ENCODE results near the gene AK3.

Gene AK3

DNA sequence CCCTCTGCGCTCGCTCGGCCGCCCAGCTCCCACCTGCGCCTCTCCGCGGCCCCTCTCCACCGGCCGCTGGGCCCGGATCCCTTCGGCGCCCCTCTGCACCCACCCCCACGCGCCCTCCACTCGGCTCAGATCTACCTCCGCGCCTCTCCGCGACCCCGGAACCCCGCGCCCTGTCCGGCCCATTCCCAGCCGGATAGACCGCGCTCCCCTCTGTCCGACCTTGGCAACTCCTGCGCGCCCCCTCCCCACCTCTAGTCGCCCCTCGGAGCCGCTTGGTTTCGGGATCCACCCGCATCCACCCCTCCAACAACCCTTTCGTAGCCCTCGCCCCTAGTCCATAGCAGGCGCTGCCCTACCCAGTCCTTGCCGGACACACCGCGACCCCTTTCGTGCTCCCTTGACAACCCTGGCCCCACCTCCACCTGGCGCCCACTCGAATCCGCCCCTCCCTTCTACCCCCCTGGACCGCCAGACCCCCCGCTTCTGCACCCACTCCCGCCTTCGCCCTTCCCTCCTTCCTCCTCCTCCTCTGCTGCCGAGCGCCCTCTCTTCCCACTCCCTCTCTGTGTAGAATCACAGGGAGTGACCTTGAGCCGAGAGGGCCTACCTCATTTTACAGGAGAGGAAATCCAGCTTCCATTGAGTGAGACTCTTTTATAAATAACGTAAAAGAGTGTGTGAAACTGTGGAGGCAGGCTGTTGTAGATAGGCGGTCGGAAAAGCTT is 525 bp upstream of the AK3 start:
- Histone ChIP-seq H3K4me2 (ENCODE audit: low read length) (peak overlapping the region; percentile 86), H3K9ac (ENCODE audit: low read length) (peak overlapping the region; percentile 96), H3K79me2 (ENCODE audit: low read length) (peaks cover 40% of the 10 kb centered on the region), H3K9me3 (ENCODE audit: insufficient read depth, low read length) (no peaks in the 10 kb centered on the region), H4K20me1 (ENCODE audit: insufficient read depth, low read length) (peaks cover 13% of the 10 kb centered on the region; the same call in 1 of the 2 replicates), H3K4me1 (ENCODE audit: low read length) (peaks cover 8% of the 10 kb centered on the region), H3K27ac (ENCODE audit: low read length) (no peak overlapping the region), H3K4me3 (ENCODE audit: low read length) (peak overlapping the region; percentile 91), H3K27me3 (ENCODE audit: low read depth, low read length) (0 out of 2 replicates have a peak, but pooled peaks cover under 1% of the 10 kb centered on the region), H3K36me3 (replicated peaks; ENCODE audit: low read depth, low read length) (no peaks in the 10 kb centered on the region), H2AFZ (ENCODE audit: low read depth, low read length) (peak overlapping the region; percentile 69)
- TF ChIP-seq EZH2phosphoT487 (IDR thresholded peaks at IDR 0.05; ENCODE audit: low read depth), result no peak
- no peak for TF ChIP-seq CTCF (IDR thresholded peaks at IDR 0.05; ENCODE audit: low read depth, low read length)

DNA sequence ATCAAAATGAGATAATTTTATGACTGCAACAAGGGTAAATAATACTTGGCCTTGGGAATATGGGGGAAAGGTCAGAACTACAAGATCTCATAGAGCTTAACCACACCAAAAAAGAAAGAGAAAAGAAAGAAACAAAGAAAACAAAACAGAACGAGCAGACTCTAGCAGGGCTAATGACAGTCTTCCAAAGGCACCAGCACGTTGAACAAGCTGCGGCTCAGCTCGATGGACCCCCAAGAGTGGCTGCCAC is 689 bp downstream of the AK3 start:
- Histone ChIP-seq H3K36me3 (replicated peaks; ENCODE audit: low read depth, low read length) (no peaks in the 10 kb centered on the region), H3K79me2 (ENCODE audit: low read length) (peaks cover 49% of the 10 kb centered on the region), H3K9me3 (ENCODE audit: insufficient read depth, low read length) (no peaks in the 10 kb centered on the region), H3K27ac (ENCODE audit: low read length) (peak overlapping the region; percentile 36), H3K4me1 (ENCODE audit: low read length) (peaks cover 8% of the 10 kb centered on the region), H3K27me3 (ENCODE audit: low read depth, low read length) (no peaks in the 10 kb centered on the region), H3K4me2 (ENCODE audit: low read length) (peak overlapping the region; percentile 86), H3K4me3 (ENCODE audit: low read length) (peak overlapping the region; percentile 91), H4K20me1 (ENCODE audit: insufficient read depth, low read length) (peaks cover 13% of the 10 kb centered on the region; the same call in 1 of the 2 replicates), H2AFZ (ENCODE audit: low read depth, low read length) (peak overlapping the region; percentile 85), H3K9ac (ENCODE audit: low read length) (peak overlapping the region; percentile 96)
- no peak for TF ChIP-seq CTCF (IDR thresholded peaks at IDR 0.05; ENCODE audit: low read depth, low read length)
- no peak for TF ChIP-seq EZH2phosphoT487 (IDR thresholded peaks at IDR 0.05; ENCODE audit: low read depth)

DNA sequence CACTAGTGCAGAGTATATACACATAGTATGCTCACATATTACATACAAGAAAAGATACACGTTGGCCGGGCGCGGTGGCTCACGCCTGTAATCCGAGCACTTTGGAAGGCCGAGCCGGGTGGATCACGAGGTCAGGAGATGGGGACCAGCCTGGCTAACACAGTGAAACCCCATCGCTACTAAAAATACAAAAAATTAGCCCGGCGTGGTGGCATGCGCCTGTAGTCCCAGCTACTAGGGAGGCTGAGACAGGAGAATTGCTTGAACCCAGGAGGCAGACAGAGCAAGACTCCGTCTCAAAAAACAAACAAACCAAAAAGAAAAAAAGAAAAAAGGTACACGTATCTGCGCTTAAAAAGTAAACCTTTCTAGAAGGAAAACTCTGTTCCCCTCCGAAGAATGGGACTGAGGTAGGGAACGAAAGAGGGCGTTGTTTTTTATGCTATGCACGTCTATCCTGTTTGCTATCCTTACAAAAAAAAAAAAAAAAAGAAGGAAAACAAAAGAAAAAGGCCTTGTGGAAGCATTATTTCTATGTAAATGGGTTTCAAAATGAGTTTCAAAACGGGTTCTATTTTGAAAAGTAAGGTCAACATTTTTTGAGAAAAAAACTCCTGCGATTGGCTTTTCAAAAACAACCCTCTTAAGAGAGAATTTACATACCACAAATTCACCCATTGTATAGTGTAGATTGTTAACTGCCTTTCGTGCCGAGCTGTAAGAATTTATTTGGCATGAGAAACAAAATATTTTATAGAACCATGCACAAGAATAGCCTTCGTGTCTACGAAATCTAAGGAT is 1.2 kb downstream of the AK3 start:
- H3K9ac ChIP-seq (ENCODE audit: low read length), result peak overlapping the region; percentile 96

More for the DNA sequence above, 1.2 kb downstream of the AK3 start:
- TF ChIP-seq EZH2phosphoT487 (IDR thresholded peaks at IDR 0.05; ENCODE audit: low read depth), result no peak
- no peak for TF ChIP-seq CTCF (IDR thresholded peaks at IDR 0.05; ENCODE audit: low read depth, low read length)
- H3K9me3 ChIP-seq (ENCODE audit: insufficient read depth, low read length), result no peaks in the 10 kb centered on the region
- H3K4me3 ChIP-seq (ENCODE audit: low read length), result peak overlapping the region; percentile 91
- peak overlapping the region; percentile 86 for H3K4me2 ChIP-seq (ENCODE audit: low read length)
- H2AFZ ChIP-seq (ENCODE audit: low read depth, low read length), result peak overlapping the region; percentile 85
- peak overlapping the region; percentile 36; the same call in 1 of the 2 replicates for H3K27ac ChIP-seq (ENCODE audit: low read length)
- H3K79me2 ChIP-seq (ENCODE audit: low read length), result peaks cover 50% of the 10 kb centered on the region
- H3K36me3 ChIP-seq (replicated peaks; ENCODE audit: low read depth, low read length), result no peaks in the 10 kb centered on the region
- H3K27me3 ChIP-seq (ENCODE audit: low read depth, low read length), result no peaks in the 10 kb centered on the region
- H3K4me1 ChIP-seq (ENCODE audit: low read length), result peaks cover 8% of the 10 kb centered on the region
- H4K20me1 ChIP-seq (ENCODE audit: insufficient read depth, low read length), result peaks cover 13% of the 10 kb centered on the region; the same call in 1 of the 2 replicates
